Measurements from ENCODE around the gene FYB2. TPM values are rescaled to one million over a fixed set of nuclear protein-coding genes. Genes with fewer than 3 reads are reported as not detected.

The FYB2 gene
- total RNA-seq, 4 donors from 2014 or later = not detected

DNA sequence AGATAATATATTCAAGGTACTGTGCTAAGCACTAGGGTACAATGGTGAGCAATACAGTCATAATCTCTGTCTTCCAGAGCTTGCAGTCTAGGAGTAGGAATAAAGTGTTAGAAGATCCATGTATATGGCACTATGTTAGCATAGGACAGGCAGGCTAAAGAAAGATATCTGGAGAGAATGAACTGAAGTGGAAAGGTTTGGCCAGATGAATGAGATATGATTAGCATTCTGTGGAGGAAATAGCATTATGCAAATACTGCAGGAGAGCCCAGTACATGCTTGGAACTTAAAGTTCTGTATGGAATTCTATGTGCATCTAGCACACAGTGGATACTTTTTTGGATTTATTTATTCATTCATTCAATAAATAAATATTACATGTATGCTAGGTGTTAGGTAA is 40.1 kb upstream of the FYB2 start:
- ATAC-seq (ENCODE audit: low FRiP score) (no peak), DNase-seq (ENCODE audit: low spot score) (no peak)
- no peak for TF ChIP-seq CTCF (IDR thresholded peaks at IDR 0.05)

- ATAC-seq (ENCODE audit: low FRiP score) = no peak
- TF ChIP-seq CTCF (IDR thresholded peaks at IDR 0.05) = no peak
- DNase-seq (ENCODE audit: low spot score) = no peak
These were observed 37.0 kb upstream of the FYB2 start for GRCh38 chr1:56856186-56856585.

GRCh38 chr1:56855190-56855589 is 36.0 kb upstream of the FYB2 start:
- TF ChIP-seq CTCF (IDR thresholded peaks at IDR 0.05) = no peak
- ATAC-seq (ENCODE audit: low FRiP score) (no peak), DNase-seq (ENCODE audit: low spot score) (no peak)

DNA sequence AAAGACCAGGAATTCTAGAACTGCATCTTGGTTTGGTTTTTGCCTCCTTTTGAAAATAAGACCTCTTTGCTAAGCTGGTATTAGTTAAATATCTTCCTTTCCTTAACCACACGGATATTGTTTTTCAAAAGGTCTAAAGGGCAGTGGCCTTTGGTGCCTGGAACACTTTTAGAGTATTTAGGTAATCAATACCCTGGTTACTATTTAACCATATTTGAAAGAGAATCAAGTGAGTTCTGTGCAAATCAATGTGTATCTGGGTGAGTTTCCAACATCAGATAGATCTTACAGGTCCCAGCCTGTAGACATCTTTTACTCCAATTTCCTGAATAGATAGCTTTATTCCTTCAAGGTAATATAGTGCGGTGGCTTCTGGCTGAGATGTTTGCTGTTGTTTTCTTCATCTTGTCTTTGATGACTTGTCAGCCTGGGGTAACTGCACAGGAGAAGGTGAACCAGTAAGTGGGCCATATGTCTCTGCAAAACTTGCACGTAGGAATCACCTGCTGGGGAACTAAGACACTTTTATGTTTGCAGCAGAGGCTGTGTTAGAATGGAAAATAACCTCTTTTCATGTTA is 35.4 kb upstream of the FYB2 start, which contains the start of gene C8A:
TSS of gene C8A (plus strand) at position 277 of the 579 bp plus-strand sequence. CDS start at position 382, 105 bp downstream.
- no peak for TF ChIP-seq CTCF (IDR thresholded peaks at IDR 0.05)
- ATAC-seq (ENCODE audit: low FRiP score) = no peak
- no peak for DNase-seq (ENCODE audit: low spot score)

DNA sequence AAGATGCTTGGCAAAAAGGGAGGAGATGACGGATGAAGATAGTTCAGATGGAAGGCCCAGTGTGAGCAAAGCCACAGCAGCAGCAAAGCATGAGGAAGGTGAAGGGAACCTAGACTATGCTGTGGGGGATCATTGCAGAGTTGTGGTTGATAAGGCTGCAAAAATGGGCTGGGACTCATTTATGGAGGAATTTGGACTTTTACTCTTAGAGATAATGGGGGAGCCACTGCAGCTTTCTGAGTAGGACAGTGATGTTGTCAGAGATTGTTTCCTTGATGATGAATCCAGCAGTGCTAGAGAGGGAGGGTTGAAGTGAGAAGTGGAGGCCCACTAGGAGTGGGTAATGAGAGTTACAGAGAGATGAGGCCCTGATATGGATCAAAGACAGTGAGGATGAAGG is 33.3 kb upstream of the FYB2 start:
- ATAC-seq (ENCODE audit: low FRiP score) (no peak), DNase-seq (ENCODE audit: low spot score) (no peak)
- TF ChIP-seq CTCF (IDR thresholded peaks at IDR 0.05) = no peak

- DNase-seq (ENCODE audit: low spot score) (no peak), ATAC-seq (ENCODE audit: low FRiP score) (no peak)
- no peak for TF ChIP-seq CTCF (IDR thresholded peaks at IDR 0.05)
These were observed 31.7 kb upstream of the FYB2 start for GRCh38 chr1:56850922-56851321.

GRCh38 chr1:56850411-56850810 is 31.2 kb upstream of the FYB2 start:
- no peak for ATAC-seq (ENCODE audit: low FRiP score)

More at GRCh38 chr1:56850411-56850810, 31.2 kb upstream of the FYB2 start:
- no peak for TF ChIP-seq CTCF (IDR thresholded peaks at IDR 0.05)
- no peak for DNase-seq (ENCODE audit: low spot score)
